Measurements from ENCODE around the gene PHKG1.

The PHKG1 gene

GRCh38 chr7:56091591-56091990, 1.2 kb downstream of the PHKG1 start:
- Histone ChIP-seq H3K79me2 (ENCODE audit: insufficient read depth, low read length) (no peaks in the 10 kb centered on the region), H3K36me3 (ENCODE audit: insufficient read depth, low read length) (peaks cover 16% of the 10 kb centered on the region), H3K4me1 (ENCODE audit: insufficient read depth, low read length, severe bottlenecking) (no peaks in the 10 kb centered on the region), H3K4me3 (ENCODE audit: low read depth, low read length, poor library complexity, severe bottlenecking) (no peak overlapping the region), H2AFZ (ENCODE audit: low read length) (no peak overlapping the region), H3K9me2 (ENCODE audit: low read depth, low read length) (no peaks in the 10 kb centered on the region), H3K9ac (ENCODE audit: low read length) (no peak overlapping the region), H3K4me2 (ENCODE audit: low read length) (no peak overlapping the region), H3K27ac (ENCODE audit: low read depth, low read length, poor library complexity, severe bottlenecking) (no peak overlapping the region), H3K27me3 (ENCODE audit: insufficient read depth, low read length) (no peaks in the 10 kb centered on the region), H3F3A (ENCODE audit: insufficient read depth, low read length) (no peaks in the 10 kb centered on the region), H3K9me3 (ENCODE audit: low read length) (no peaks in the 10 kb centered on the region), H4K20me1 (ENCODE audit: insufficient read depth, low read length) (no peaks in the 10 kb centered on the region)
- no peak for TF ChIP-seq EZH2 (IDR thresholded peaks at IDR 0.05; ENCODE audit: borderline replicate concordance, low read length)
- no peak for TF ChIP-seq CTCF (IDR thresholded peaks at IDR 0.05; ENCODE audit: low read length)

- Histone ChIP-seq H3K27me3 (ENCODE audit: insufficient read depth, low read length) (no peaks in the 10 kb centered on the region), H3K4me2 (ENCODE audit: low read length) (no peak overlapping the region), H4K20me1 (ENCODE audit: insufficient read depth, low read length) (no peaks in the 10 kb centered on the region), H3K36me3 (ENCODE audit: insufficient read depth, low read length) (peaks cover 19% of the 10 kb centered on the region), H3K9ac (ENCODE audit: low read length) (no peak overlapping the region), H3K27ac (ENCODE audit: low read depth, low read length, poor library complexity, severe bottlenecking) (no peak overlapping the region), H3K4me1 (ENCODE audit: insufficient read depth, low read length, severe bottlenecking) (no peaks in the 10 kb centered on the region), H3K4me3 (ENCODE audit: low read depth, low read length, poor library complexity, severe bottlenecking) (no peak overlapping the region), H3F3A (ENCODE audit: insufficient read depth, low read length) (no peaks in the 10 kb centered on the region), H3K79me2 (ENCODE audit: insufficient read depth, low read length) (no peaks in the 10 kb centered on the region), H2AFZ (ENCODE audit: low read length) (no peak overlapping the region), H3K9me2 (ENCODE audit: low read depth, low read length) (no peaks in the 10 kb centered on the region), H3K9me3 (ENCODE audit: low read length) (no peaks in the 10 kb centered on the region)
- no peak for TF ChIP-seq CTCF (IDR thresholded peaks at IDR 0.05; ENCODE audit: low read length)
- no peak for TF ChIP-seq EZH2 (IDR thresholded peaks at IDR 0.05; ENCODE audit: borderline replicate concordance, low read length)
These were observed 5.3 kb downstream of the PHKG1 start for GRCh38 chr7:56087445-56087844.

GRCh38 chr7:56086761-56087160, 6.0 kb downstream of the PHKG1 start:
- no peaks in the 10 kb centered on the region for H3K9me3 ChIP-seq (ENCODE audit: low read length)

More at GRCh38 chr7:56086761-56087160, 6.0 kb downstream of the PHKG1 start:
- H3K4me2 ChIP-seq (ENCODE audit: low read length), result no peak overlapping the region
- TF ChIP-seq EZH2 (IDR thresholded peaks at IDR 0.05; ENCODE audit: borderline replicate concordance, low read length), result no peak
- TF ChIP-seq CTCF (IDR thresholded peaks at IDR 0.05; ENCODE audit: low read length), result no peak
- H3K9ac ChIP-seq (ENCODE audit: low read length), result no peak overlapping the region
- H3K36me3 ChIP-seq (ENCODE audit: insufficient read depth, low read length), result peaks cover 23% of the 10 kb centered on the region
- H3K27ac ChIP-seq (ENCODE audit: low read depth, low read length, poor library complexity, severe bottlenecking), result no peak overlapping the region
- H3K4me3 ChIP-seq (ENCODE audit: low read depth, low read length, poor library complexity, severe bottlenecking), result no peak overlapping the region
- no peaks in the 10 kb centered on the region for H3K9me2 ChIP-seq (ENCODE audit: low read depth, low read length)
- no peaks in the 10 kb centered on the region for H3K4me1 ChIP-seq (ENCODE audit: insufficient read depth, low read length, severe bottlenecking)
- no peak overlapping the region for H2AFZ ChIP-seq (ENCODE audit: low read length)
- no peaks in the 10 kb centered on the region for H3K27me3 ChIP-seq (ENCODE audit: insufficient read depth, low read length)
- H3F3A ChIP-seq (ENCODE audit: insufficient read depth, low read length), result no peaks in the 10 kb centered on the region
- H3K79me2 ChIP-seq (ENCODE audit: insufficient read depth, low read length), result no peaks in the 10 kb centered on the region
- H4K20me1 ChIP-seq (ENCODE audit: insufficient read depth, low read length), result no peaks in the 10 kb centered on the region
